Upper lobe of right lung (tissue), 1 donor: ENCODE results near the gene OR10P1. TPM values are rescaled to one million over a fixed set of nuclear protein-coding genes. Genes with fewer than 3 reads are reported as not detected.

Experiments
- ATAC-seq: fragments of 200-7000 bp; cut with Tn5 transposase; one replicate; pipeline ENCODE4 v1.9.1; 2020; ENCODE audit warnings: mild to moderate bottlenecking, moderate library complexity
- DNase-seq: peaks from one replicate; pipeline ENCODE4 v3.0.0-alpha.2; 2020
- H3K27ac ChIP-seq: fragments of 200-600 bp; one replicate; pipeline ENCODE4 v1.8.0; 2022
- H3K27me3 ChIP-seq: fragments of 200-600 bp; one replicate; pipeline ENCODE4 v1.8.0; 2022; ENCODE audit warnings: mild to moderate bottlenecking
- H3K36me3 ChIP-seq: fragments of 200-600 bp; one replicate; pipeline ENCODE4 v1.8.0; 2022
- H3K4me1 ChIP-seq: fragments of 200-600 bp; one replicate; pipeline ENCODE4 v1.8.0; 2022
- H3K4me3 ChIP-seq: fragments of 200-600 bp; one replicate; pipeline ENCODE4 v1.8.0; 2022; ENCODE audit warnings: mild to moderate bottlenecking
- H3K9me3 ChIP-seq: fragments of 200-600 bp; one replicate; pipeline ENCODE4 v1.8.0; 2022
- CTCF ChIP-seq: fragments of 200-600 bp; IDR thresholded peaks from one replicate; pipeline ENCODE4 v1.8.0; 2022; ENCODE audit warnings: antibody characterized with exemption
- intact Hi-C: fragments of 100-400 bp; cut with DNase I; formaldehyde crosslinking; loops from one replicate; pipeline ENCODE4 v1.11.0; 2022
- total RNA-seq: library from RNA; stranded (reverse); fragmentation: NEBNext Ultra II Directional; extraction: Animal tissue kit (Norgen Biotek cat#: 25700); gene quantifications from one replicate; pipeline ENCODE4 v1.2.1, GENCODE V29; 2021
- donor health status: DM: no; HTN: yes; CAD: no; lungs with severe emphysema.

OR10P1 gene
- total RNA-seq, 1 donor from 2014 or later: not detected

GRCh38 chr12:55653031-55653430 lies 16.3 kb downstream of the OR10P1 start:
- H3K27me3 ChIP-seq: no peaks in the 10 kb centered on the region
- intact Hi-C loops: no loop called here

GRCh38 chr12:55654511-55655214 lies 18.0 kb downstream of the OR10P1 start:
- no peak for DNase-seq
- intact Hi-C loops: no loop called here
- H3K27ac ChIP-seq: no peak overlapping the region
- H3K27me3 ChIP-seq: no peaks in the 10 kb centered on the region
- H3K9me3 ChIP-seq: no peaks in the 10 kb centered on the region
- H3K4me3 ChIP-seq: no peak overlapping the region
- TF ChIP-seq CTCF: no peak
- no peaks in the 10 kb centered on the region for H3K36me3 ChIP-seq
- H3K4me1 ChIP-seq: peaks cover 8% of the 10 kb centered on the region
- no peak for ATAC-seq

More at GRCh38 chr12:55653031-55653430, 16.3 kb downstream of the OR10P1 start:
- no peaks in the 10 kb centered on the region for H3K4me1 ChIP-seq
- no peaks in the 10 kb centered on the region for H3K9me3 ChIP-seq
- no peak for TF ChIP-seq CTCF
- H3K36me3 ChIP-seq: no peaks in the 10 kb centered on the region
- DNase-seq: no peak
- no peak overlapping the region for H3K27ac ChIP-seq
- H3K4me3 ChIP-seq: no peak overlapping the region
- no peak for ATAC-seq

- Histone ChIP-seq H3K4me1 (peaks cover 8% of the 10 kb centered on the region), H3K4me3 (no peak overlapping the region), H3K9me3 (no peaks in the 10 kb centered on the region), H3K27ac (no peak overlapping the region), H3K27me3 (no peaks in the 10 kb centered on the region), H3K36me3 (no peaks in the 10 kb centered on the region)
- ATAC-seq: no peak
- intact Hi-C loops: no loop called here
- TF ChIP-seq CTCF: no peak
- DNase-seq: no peak
These were observed 20.5 kb downstream of the OR10P1 start for GRCh38 chr12:55657212-55657611.

- TF ChIP-seq CTCF: no peak
- intact Hi-C loops: no loop called here
- Histone ChIP-seq H3K27me3 (no peaks in the 10 kb centered on the region), H3K4me1 (peaks cover 8% of the 10 kb centered on the region), H3K36me3 (no peaks in the 10 kb centered on the region), H3K9me3 (no peaks in the 10 kb centered on the region), H3K4me3 (no peak overlapping the region), H3K27ac (no peak overlapping the region)
- no peak for DNase-seq
- ATAC-seq: peak; percentile 10
These were observed 21.5 kb downstream of the OR10P1 start for GRCh38 chr12:55658212-55658611.

- Histone ChIP-seq H3K27me3 (no peaks in the 10 kb centered on the region), H3K9me3 (no peaks in the 10 kb centered on the region), H3K27ac (no peak overlapping the region), H3K4me3 (no peak overlapping the region), H3K36me3 (no peaks in the 10 kb centered on the region), H3K4me1 (peaks cover 8% of the 10 kb centered on the region)
- no peak for TF ChIP-seq CTCF
- DNase-seq: no peak
- ATAC-seq: no peak
- intact Hi-C loops: no loop called here
These were observed 22.1 kb downstream of the OR10P1 start for GRCh38 chr12:55658635-55659391.
